Stimulated activated CD8-positive, alpha-beta memory T cell treated with anti-CD3 and anti-CD28 coated beads, Interleukin-7, amount 100 ng/mL, for 48 hours (primary cell): ENCODE measurements around the gene PLSCR2.
"Not testable (repeated sequence)": the region's sequence is repeated elsewhere in the genome, so short reads cannot be mapped to it uniquely, and the experiment has no call there.

ENCODE experiments used
- DNase-seq, 2 donors: peaks; one replicate each; pipeline ENCODE4 v3.0.0-alpha.2; 2020; ENCODE audit warnings: low read depth in 1 of 2; ENCODE audit errors: extremely low read depth in 1 of 2

PLSCR2 gene

DNA sequence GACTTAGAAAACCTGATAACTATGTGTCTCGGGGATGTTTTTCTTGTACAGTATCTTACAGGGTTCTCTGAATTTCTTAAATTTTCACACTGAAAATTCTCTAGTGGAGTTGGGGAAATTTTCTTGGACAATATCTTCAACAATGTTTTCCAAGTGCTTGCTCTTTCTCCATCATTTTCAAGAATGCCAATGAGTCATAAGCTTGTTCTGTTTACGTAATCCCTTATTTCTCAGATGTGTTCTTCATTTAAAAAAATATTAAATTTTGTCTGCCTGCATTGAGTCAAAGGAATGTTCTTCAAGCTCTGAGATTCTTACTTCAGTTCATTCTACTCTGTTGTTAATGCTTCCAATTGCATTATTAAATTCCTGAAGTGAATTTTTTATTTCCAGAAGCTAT is 21.9 kb upstream of the PLSCR2 start:
- DNase-seq: no peak

DNA sequence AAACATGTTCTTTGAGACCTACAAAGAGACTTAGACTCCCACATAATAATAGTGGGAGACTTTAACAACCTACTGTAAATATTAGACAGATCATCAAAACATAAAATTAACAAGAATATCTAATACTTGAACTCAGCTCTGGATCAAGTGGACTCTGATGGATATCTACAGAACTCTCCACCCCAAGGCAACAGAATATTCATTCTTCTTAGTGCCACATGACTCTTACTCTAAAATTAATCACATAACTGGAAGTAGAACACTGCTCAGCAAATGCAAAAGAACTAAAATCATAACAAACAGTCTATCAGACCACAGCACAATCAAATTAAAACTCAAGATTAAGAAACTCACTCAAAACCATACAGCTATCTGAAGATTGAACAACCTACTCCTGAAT is 15.9 kb upstream of the PLSCR2 start:
- DNase-seq: no peak

DNA sequence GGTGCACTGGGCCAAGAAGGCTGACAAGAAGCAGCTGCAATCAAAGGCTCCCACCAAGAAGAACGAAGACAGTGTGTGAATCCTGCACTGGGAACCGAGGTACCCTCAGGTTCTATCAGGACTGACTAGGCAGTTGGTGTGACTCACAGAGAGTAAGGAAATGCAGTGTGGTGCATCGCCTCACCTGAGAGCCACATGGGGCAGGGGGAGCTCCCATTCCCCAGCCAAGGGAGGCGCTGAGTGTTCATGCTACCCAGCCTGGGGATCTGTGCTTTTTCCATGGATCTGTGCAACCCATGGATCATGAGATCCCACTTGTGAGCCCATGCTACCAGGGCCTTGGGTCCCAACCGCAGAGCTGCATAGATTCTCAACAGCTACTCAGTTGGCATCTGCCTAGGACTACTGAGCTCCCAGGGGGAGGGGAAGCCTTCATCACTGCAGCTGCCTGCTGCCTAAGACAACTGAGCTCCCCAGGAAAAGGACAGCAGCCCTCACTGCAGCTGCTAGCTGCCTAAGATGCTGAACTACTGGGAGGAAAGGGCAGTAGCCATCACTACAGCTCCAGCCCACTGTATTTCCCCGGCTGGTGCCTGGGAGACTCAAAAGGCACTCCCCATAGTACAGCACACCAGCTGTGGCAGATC is 6.9 kb upstream of the PLSCR2 start:
- no peak for DNase-seq

DNA sequence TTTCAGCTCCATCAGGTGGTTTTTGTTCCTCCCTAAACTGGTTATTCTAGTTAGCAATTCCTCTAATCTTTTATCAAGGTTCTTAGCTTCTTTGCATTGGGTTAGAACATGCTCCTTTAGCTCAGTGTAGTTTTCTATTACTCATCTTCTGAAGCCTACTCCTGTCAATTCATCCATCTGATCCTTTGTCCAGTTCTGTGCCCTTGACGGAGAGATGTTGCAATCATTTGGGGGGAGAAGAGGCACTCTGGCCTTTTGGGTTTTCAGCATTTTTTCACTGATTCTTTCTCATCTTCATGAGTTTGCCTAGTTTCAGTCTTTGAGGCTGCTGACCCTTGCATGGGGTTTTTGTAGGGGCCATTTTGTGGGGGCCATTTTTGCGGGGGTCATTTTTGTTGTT is 5.6 kb upstream of the PLSCR2 start:
- not testable (repeated sequence) for DNase-seq

DNA sequence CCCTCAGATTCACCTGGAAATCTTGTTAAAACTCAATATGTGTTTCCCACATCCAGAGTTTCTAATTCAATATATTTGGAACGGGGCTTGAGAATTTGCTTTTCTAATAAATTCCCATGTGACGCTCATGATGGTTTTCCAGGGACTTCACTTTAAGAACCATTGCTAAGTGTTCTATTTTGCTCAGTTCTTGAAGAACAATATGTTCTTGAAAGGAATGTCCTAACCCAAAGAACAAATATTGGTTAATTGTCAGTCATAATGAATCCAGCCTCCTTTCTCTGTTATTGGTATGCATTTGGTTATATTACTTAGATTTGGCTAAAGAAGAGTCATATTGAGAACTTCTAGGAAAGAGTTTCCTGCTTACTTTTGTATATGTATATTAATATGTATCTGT is 4.4 kb upstream of the PLSCR2 start:
- DNase-seq: no peak

DNA sequence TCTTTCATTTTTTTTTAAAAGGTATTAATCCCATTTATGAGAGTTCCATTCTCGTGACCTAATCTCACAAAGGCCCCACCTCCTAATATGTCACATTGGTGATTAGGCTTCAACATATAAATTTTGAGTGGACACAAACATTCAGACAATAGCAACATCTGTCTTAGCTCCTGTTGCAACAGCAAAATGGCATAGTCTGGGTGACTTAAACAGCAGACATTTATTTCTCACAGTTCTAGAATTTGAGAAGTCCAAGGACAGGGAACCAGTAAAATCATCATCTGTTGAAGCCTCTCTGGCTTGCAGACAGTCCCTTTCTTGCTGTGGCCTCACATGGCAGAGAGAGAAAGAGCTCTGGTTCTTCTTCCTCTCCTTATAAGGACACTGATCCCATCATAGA is 3.2 kb upstream of the PLSCR2 start:
- DNase-seq: no peak

DNA sequence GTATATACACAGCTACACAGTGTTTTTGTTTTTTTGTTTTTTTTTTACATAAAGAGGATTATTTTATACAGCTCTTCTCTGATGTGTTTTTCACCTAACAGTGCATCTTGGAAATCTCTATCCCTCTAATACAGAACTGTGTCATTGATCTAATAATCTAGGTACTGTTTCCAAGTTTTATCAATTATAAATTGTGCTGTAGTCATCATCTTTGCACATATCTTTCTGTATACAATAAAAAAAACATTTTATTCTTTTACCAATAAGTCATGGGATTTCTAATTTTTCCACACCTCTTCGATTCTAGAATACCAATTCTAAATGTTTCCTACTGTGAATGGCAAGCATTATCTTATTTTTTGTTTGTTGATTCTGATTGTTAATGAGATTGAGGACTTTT is 1.7 kb upstream of the PLSCR2 start:
- no peak for DNase-seq

DNA sequence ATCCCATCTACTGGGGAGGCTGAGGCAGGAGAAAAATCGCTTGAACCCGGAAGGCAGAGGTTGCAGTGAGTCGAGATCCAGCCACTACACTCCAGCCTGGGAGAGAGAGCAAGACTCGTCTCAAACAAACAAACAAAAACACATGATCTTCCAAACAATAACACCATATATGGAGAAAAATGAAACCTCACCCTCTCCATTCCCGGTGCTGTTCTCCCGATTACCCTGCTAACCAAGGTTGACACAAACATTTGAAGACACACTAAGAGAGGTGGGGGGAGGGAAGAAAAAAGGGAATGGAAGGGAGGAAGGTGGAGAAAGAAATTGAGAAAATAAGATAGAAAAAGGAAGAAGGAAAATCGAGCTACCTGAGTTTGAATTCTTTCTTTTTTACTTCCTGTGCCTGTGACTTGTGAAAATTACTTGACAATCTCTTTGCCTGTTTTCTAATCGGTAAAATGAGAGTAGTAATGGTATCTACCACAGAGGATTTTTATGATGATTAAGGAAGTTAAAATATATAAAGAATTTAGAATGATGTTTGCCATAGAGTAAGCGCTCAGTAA is 1.1 kb upstream of the PLSCR2 start:
- no peak for DNase-seq

DNA sequence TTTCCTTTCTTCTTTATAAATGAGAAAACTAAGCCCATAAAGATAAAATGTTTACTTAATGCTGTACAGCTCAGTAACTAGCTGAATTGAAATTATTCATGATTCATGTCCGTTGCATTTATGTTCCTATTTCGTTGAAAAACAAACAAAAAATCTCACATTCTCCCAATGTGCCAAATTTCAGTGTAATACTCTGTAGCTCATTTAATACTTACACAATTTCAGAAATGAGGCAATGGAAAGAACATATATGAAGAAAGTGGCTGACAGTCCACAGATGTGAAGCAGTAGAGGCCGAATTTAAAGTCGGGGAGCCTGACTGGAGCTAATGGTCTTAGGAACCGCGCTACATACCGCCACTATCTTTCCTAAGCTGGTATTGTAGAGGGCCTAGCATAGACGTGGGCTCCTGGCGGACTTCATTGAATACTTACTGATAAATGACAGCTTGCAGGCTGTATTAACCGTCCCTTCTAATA is 651 bp downstream of the PLSCR2 start:
- no peak for DNase-seq

DNA sequence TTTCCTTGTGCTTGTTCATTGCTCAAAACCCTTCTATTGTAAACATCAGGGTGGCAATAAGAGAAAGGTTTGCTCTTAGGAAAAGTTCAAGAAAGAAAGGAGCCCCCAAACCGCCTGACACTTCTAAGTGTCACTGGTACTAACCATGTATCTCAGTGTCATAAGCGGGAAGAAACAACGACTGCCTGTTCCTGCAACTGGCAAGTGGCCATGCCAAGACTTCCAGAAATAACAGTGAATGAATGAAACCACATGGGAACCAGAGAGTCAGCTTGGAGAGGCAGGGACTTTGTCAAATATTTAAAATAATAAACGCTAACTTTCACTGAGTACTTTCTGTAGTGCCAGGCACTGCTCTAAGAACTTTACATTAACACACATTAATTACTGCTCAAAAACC is 1.1 kb downstream of the PLSCR2 start:
- no peak for DNase-seq

DNA sequence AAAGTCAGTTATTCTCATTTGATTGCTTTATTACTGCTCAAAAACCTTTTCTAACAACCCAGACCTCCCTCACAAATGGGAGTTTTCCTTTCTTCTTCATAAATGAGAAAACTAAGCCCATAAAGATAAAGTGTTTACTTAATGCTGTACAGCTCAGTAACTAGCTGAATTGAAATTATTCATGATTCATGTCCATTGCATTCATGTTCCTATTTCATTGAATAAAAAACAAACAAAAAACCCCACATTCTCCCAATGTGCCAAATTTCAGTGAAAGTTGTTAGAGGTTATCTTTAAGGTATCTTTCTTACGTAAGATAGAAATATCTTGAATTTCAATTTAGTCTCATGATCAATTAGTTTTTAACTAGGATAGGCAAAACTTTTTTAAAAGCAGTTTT is 2.8 kb downstream of the PLSCR2 start:
- no peak for DNase-seq

DNA sequence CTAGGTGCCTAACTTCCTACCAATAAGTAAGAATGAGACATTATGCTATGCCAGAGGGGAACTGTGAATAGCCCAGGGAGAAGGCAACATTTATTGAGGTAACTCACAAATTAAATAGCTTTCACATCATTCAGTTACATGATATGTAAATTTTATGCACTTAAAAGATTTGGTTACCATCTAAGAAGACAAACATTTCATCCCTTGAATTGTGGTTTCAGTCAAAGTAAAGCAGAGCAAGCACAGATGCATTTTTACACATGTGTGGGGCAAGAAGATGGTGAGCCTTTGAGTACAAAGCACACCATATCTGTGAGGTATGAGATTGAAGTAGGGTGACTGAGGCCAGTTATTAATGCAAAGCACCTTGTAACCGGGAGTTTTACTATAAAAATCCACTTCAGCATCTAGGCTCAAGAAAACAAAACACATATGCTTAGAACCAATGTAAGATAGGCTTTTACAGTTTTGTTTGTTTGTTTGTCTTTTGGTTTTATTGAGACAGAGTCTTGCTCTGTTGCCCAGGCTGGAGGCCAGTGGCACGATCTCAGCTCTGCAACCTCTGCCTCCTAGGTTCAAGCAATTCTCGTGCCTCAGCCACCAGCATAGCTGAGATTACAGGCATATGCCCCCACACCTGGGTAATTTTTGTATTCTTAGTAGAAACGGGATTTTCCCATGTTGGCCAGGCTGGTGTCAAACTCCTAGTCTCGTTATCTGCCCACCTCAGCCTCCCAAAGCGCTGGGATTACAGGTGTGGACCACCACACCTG is 3.5 kb downstream of the PLSCR2 start:
- DNase-seq: no peak

DNA sequence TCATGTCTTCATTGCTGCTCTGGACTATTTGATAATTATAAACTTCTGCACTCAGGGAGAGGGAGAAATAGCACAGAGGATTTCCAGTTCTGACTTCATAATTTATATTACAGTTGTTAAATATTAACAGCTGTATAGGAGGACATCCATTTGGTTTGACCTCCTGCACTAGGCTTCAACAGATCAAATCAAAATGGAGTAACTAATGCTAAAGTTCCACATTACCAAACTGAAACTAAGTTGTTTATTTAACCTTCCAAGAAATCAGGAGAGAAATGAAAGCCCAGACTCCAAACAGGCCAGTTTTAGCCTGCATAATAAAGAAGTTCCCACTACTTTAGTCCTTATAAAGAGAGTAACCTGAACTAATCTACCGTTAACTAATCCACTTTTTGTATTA is 4.6 kb downstream of the PLSCR2 start:
- DNase-seq: no peak

DNA sequence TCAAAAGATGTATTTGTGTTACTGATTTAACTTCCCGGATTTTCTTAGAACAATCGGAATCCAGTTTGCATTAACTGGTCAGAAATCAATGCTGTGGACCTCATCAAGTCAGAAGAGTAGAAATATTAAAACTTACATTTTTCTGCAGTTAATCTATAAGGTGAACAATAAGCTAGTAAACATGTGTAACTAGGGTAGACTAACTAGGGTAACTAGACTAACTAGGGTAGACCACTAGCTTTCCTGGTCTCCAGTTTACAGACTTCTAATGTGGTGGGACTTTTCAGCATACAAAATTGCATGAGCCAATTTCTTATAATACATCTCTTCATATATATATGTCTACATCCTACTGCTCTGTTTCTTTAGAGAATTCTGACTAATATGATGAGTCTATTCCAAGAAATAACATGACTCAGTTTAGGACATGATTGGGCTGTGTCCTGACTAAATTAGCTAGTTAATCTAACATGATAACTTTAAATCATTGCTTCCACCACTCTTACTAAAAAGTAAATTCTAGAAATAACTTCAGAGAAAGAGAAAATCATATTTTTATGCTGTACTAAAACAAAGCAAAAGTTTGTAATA is 5.3 kb downstream of the PLSCR2 start:
- no peak for DNase-seq

DNA sequence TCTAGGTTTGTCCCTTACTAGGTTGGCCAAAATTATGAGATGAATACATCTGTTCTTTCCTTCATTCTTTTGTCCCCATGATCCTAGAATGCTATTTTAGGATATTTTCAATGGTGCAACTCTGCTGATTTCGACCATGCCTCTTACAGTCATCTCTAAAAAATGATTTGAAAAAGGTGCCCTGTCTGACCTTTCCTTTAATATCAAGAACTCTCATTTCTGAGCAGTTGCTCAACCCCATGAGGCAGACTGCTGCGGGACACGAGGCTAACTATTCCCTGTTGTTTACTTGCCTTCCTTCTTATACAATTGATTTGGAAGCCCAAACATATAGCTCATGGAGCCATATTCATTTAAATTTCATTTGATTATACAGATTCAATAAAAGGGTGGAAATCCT is 14.6 kb downstream of the PLSCR2 start:
- no peak for DNase-seq

DNA sequence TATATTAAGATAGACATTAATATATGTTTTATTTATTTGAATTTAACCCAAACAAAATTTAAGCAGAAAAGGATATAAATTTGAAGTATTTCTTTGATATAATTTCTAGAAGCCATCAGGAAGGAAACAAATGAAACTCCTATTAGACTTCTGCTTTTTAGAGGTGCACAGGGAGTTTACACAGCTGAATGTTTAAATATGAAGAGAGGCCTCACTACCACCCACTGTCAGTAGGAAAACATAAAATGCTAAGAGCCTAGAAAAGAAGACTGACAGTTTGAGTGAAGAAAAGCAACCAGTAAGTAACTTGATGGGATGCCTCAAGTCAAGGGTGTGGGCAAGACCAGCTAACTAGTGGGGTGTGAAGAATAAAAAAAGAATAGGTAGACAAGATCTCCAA is 19.7 kb downstream of the PLSCR2 start:
- no peak for DNase-seq

DNA sequence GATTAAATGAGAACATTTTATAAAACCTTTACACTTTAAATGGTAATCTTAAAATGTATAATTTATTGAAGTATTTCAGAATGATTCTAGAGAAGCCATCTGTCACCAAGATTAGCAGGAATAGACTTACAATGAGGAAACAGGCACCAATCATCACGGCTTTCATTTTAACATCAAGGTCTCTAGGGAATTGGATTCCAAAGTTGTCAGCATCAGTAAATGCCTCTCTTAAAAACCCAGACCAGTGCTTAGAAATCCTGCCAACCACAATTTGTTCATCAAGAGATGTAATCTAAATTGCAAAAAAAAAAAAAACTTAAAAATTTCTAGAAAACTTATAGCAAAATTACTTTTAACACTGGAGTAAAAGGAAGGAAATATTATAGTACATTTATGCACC is 20.3 kb downstream of the PLSCR2 start:
- no peak for DNase-seq

DNA sequence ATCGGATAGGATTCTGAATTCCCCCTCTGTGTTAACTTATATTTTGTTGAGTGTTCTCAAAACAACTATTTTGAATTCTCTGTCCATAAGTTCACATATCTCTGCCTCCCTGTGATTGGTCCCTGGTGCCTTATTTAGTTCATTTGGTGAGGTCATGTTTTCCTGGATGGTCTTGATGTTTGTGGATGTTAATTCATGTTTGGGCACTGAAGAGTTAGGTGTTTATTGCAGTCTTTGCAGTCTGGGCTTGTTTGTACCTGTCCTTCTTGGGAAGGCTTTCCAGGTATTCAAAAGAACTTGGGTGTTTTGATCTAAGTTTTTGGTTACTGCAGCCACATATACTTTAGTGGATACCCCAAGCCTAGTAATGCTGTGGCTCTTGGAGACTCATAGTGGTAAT is 23.3 kb downstream of the PLSCR2 start:
- no peak for DNase-seq

DNA sequence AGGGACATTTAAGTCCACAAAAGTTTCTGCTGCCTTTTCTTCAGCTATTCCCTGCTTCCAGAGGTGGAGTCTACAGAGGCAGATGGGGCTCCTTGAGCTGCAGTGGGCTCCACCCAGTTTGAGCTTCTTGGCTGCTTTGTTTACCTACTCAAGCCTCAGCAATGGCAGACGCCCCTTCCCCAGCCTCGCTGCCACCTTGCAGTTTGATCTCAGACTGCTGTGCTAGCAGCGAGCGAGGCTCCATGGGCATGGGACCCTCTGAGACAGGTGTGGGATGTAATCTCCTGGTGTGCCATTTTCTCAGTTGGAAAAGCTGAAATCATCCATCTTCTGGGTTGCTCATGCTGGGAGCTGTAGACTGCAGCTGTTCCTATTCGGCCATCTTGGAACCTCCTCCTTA is 29.1 kb downstream of the PLSCR2 start:
- DNase-seq: not testable (repeated sequence)

DNA sequence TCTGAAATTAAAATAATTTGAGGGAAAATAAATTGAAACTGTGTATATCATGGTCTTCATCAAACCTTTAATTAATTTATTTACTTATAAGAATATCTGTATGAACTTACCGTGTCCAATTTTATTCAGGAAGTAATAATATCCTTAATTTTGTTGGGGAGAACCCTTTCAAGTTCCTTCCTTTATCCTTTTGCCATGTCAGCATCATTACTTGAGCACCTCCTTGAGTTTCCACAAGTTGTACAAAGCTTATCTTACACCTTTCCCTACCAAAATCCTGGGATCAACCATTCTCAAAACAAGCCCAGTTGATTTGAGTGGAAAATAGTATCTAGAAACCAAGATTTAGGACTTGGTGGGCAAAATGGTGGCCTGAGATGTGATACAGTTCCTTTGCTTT is 37.3 kb downstream of the PLSCR2 start:
- no peak for DNase-seq

DNA sequence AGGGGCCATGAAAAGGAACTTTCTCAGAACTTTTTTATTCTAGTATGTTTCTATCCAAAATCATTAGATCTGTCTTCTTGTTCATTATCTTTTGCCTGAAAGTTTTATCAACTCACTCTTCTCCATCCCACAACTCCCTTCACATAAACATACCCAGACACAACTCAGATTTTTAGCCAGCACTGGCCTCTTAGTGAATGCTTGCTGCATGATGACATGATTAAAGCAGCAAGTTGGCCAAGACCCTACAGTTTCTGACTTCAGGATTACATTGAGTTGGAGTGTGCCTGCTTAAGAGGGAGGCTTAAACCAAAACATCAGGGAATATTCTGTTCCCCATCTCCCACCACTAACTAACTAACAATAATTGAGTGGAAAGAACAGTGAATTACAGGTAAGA is 38.1 kb downstream of the PLSCR2 start:
- no peak for DNase-seq

DNA sequence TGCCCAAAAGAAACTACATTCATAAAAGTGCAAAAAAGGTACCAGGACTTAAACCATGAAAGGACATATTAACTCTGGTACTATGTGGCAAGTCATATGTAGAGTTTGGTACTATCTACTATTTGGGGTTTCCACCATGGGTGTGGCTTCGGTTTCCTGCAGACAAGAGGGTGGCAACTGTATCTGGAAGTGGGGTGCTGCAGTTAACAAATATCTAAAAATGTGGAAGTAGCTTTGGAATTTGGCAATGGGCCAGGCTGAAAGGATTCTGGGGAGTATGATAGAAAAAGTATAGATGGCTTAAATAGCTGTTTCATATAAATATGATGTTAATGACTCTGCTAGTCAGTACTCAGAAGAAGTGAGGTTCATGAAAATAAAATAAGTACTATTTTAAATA is 44.0 kb downstream of the PLSCR2 start:
- DNase-seq: no peak
